GM21526 (cell line): ENCODE results near the gene RND3.

Experiments used
- ATAC-seq: cut with Tn5 transposase; IDR thresholded peaks from one replicate; pipeline ENCODE4 v1.9.1; 2021; ENCODE audit warnings: moderate library complexity; ENCODE audit not compliant: unreplicated experiment, low FRiP score

The RND3 gene

GRCh38 chr2:150445398-150445797, 42.1 kb downstream of the RND3 start:
- no peak for ATAC-seq

- ATAC-seq: no peak
Measured at GRCh38 chr2:150442484-150442883, 45.0 kb downstream of the RND3 start.

GRCh38 chr2:150441784-150442183, 45.7 kb downstream of the RND3 start:
- no peak for ATAC-seq

GRCh38 chr2:150441226-150441625, 46.2 kb downstream of the RND3 start:
- ATAC-seq: no peak

- no peak for ATAC-seq
Measured at GRCh38 chr2:150438654-150439053, 48.8 kb downstream of the RND3 start.

- ATAC-seq: no peak
Measured at GRCh38 chr2:150438041-150438440, 49.4 kb downstream of the RND3 start.

GRCh38 chr2:150432312-150432625, 55.2 kb downstream of the RND3 start:
- no peak for ATAC-seq

- ATAC-seq: no peak
Measured at GRCh38 chr2:150431561-150432311, 55.7 kb downstream of the RND3 start.

- ATAC-seq: no peak
Measured at GRCh38 chr2:150429384-150429961, 58.0 kb downstream of the RND3 start.

GRCh38 chr2:150428641-150429040, 58.8 kb downstream of the RND3 start:
- no peak for ATAC-seq

- no peak for ATAC-seq
Measured at GRCh38 chr2:150427298-150427697, 60.2 kb downstream of the RND3 start.

GRCh38 chr2:150426724-150427123, 60.7 kb downstream of the RND3 start:
- no peak for ATAC-seq

- no peak for ATAC-seq
Measured at GRCh38 chr2:150426315-150426714, 61.2 kb downstream of the RND3 start.

- ATAC-seq: no peak
Measured at GRCh38 chr2:150425121-150425955, 62.1 kb downstream of the RND3 start.

GRCh38 chr2:150424406-150424805, 63.1 kb downstream of the RND3 start:
- ATAC-seq: no peak

GRCh38 chr2:150421126-150421651, 66.3 kb downstream of the RND3 start:
- no peak for ATAC-seq

GRCh38 chr2:150418916-150419315, 68.6 kb downstream of the RND3 start:
- no peak for ATAC-seq
